Subcutaneous abdominal adipose tissue (tissue), 5 donors: ENCODE measurements around the gene SPP2.

Experiments
- H3K27ac ChIP-seq: one replicate; pipeline ENCODE4 v1.7.0; 2013; ENCODE audit warnings: low read depth, mild to moderate bottlenecking, inconsistent platforms, low read length, moderate library complexity
- H3K27me3 ChIP-seq, 5 donors: one replicate each; pipeline ENCODE4 v1.7.0; 2013; ENCODE audit warnings: low read length in 5 of 5, inconsistent platforms in 1 of 5; ENCODE audit not compliant: control insufficient read depth in 5 of 5, insufficient read depth in 4 of 5
- H3K36me3 ChIP-seq, 5 donors: one replicate each; pipeline ENCODE4 v1.7.0; 2013; ENCODE audit warnings: low read length in 5 of 5; ENCODE audit not compliant: control insufficient read depth in 5 of 5, insufficient read depth in 5 of 5
- H3K4me1 ChIP-seq, 5 donors: one replicate each; pipeline ENCODE4 v1.7.0; 2013; ENCODE audit warnings: low read length in 5 of 5, mild to moderate bottlenecking in 3 of 5, moderate library complexity in 1 of 5; ENCODE audit not compliant: control insufficient read depth in 5 of 5, insufficient read depth in 5 of 5
- H3K4me3 ChIP-seq, 5 donors: one replicate each; pipeline ENCODE4 v1.7.0; 2013; ENCODE audit warnings: low read length in 5 of 5, low read depth in 1 of 5
- H3K9ac ChIP-seq, 5 donors: one replicate each; pipeline ENCODE4 v1.7.0; 2013; ENCODE audit warnings: low read length in 5 of 5, mild to moderate bottlenecking in 4 of 5, moderate library complexity in 3 of 5
- H3K9me3 ChIP-seq, 5 donors: one replicate each; pipeline ENCODE4 v1.7.0; 2013; ENCODE audit warnings: low read length in 5 of 5; ENCODE audit not compliant: control insufficient read depth in 5 of 5
- donor health status: healthy.
- donor health status: healthy.
- donor health status: healthy.
- donor health status: healthy.
- donor health status: healthy.

The SPP2 gene, protein sequence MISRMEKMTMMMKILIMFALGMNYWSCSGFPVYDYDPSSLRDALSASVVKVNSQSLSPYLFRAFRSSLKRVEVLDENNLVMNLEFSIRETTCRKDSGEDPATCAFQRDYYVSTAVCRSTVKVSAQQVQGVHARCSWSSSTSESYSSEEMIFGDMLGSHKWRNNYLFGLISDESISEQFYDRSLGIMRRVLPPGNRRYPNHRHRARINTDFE

GRCh38 chr2:234050455-234051135 lies at the start of gene SPP2:
Gene SPP2 (plus strand): TSS chr2:234050702. CDS start chr2:234050787, 85 bp downstream.
- Histone ChIP-seq H3K27me3 (peaks cover 0 to 4% (median 3%) of the 10 kb centered on the region in 5 donors), H3K36me3 (no peaks in the 10 kb centered on the region), H3K9ac (no peak within 1 kb of the TSS), H3K4me1 (no peaks in the 10 kb centered on the region), H3K27ac (no peak within 1 kb of the TSS), H3K4me3 (no peak within 1 kb of the TSS), H3K9me3 (no peaks in the 10 kb centered on the region)

DNA sequence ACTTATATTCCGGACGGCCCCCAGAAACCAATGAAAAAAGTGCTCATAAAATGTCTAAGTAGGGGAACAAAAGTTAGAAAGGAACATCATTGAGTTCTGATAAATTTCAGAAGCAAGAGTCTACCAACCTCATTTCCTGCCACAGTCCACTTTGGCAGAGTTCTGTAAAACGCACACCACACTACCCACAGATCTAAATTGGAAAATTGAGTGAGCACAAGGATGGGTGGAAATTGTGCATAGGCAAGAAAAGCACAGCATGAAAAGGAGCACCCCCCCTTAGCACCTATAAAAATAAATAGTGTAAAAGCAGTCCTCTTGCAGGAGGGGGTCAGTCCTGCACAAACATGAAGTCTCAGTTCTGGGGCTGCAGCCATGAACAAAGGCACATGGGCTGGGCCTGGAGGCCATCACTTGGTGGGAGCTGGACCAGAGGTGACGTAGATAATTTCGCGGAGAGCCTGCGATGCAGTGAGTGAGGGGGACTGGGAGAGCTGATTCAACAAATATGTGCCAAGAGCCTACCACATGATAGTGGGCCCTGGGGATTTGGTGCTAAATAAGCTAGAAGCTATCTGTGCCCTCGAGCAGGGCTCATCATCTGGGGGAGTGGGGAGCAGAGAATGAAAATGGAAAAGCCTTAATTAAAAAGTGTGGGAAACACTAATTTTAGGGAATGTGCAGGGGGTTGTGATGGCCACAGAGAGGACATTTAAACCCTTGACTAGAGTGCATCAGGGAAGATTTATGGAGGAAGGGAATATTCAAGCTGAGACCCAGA lies 48.9 kb upstream of the SPP2 start:
- H3K4me1 ChIP-seq = peaks cover 0 to 6% (median under 1%) of the 10 kb centered on the region in 5 donors
- peaks cover 0 to 20% (median 15%) of the 10 kb centered on the region in 5 donors for H3K27me3 ChIP-seq
- no peak overlapping the region for H3K4me3 ChIP-seq
- H3K9ac ChIP-seq = no peak overlapping the region
- no peak overlapping the region for H3K27ac ChIP-seq
- H3K9me3 ChIP-seq = no peaks in the 10 kb centered on the region
- H3K36me3 ChIP-seq = no peaks in the 10 kb centered on the region

DNA sequence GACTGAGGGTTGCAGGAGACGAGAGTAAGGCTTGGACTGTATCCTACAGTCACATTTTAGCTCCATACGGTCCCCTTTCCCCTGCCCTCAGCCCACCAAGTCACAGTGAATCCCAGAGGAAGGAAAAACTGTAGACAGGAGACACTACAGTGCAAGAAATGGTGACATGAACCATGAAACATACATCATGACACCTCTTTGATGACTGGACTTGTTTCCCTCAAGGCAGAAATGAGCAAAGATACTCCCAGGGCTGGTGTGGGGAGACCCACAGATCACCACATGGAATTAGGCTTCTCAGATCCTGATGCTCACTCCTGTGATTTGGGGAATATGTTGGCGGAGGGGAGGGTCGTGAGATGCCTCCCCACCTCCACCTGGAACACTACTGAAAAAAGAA lies 48.2 kb upstream of the SPP2 start:
- no peak overlapping the region for H3K27ac ChIP-seq
- no peak overlapping the region for H3K4me3 ChIP-seq
- peaks cover 0 to 20% (median 15%) of the 10 kb centered on the region in 5 donors for H3K27me3 ChIP-seq
- H3K36me3 ChIP-seq = no peaks in the 10 kb centered on the region
- peaks cover 0 to 6% (median 0%) of the 10 kb centered on the region in 5 donors for H3K4me1 ChIP-seq
- H3K9me3 ChIP-seq = no peaks in the 10 kb centered on the region
- no peak overlapping the region for H3K9ac ChIP-seq

DNA sequence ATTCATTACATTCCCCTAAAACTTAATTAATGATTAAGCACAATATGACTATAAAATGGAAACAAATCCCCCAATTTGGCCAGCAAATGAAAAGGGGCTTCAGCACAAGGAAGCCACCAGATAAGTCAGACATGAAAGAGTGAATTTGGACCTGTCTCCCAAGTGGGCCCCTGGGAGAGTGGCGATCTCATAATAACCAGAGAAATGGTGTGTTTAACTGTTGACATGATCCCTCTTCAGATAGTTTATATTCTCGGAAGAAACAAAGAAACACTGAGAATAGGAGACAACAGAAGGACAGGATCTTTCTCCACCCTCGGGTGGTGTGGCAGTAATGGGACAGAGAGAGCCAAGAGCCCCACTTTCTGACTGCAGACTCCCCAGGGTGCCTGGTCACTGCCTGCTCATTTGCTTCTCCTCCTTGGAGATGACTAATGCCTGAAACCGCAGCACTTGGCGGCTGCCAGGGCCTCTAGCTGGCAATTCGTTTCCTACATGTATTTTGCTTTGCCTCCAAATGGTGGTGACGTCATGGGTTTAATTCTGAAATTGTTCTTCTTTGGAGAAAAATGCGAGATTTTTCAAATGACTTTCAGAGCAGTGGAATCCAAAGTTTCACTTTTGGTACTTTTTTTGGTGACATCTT lies 46.4 kb upstream of the SPP2 start:
- Histone ChIP-seq H3K4me3 (no peak overlapping the region), H3K27ac (no peak overlapping the region), H3K4me1 (peaks cover 0 to 6% (median 0%) of the 10 kb centered on the region in 5 donors), H3K9me3 (no peaks in the 10 kb centered on the region), H3K9ac (no peak overlapping the region), H3K27me3 (peaks cover 0 to 17% (median 13%) of the 10 kb centered on the region in 5 donors), H3K36me3 (no peaks in the 10 kb centered on the region)

- Histone ChIP-seq H3K4me3 (no peak overlapping the region), H3K9ac (no peak overlapping the region), H3K9me3 (no peaks in the 10 kb centered on the region), H3K27ac (no peak overlapping the region), H3K4me1 (peaks cover 0 to 6% (median 0%) of the 10 kb centered on the region in 5 donors), H3K36me3 (no peaks in the 10 kb centered on the region), H3K27me3 (peaks cover 0 to 13% (median 8%) of the 10 kb centered on the region in 5 donors)
These were observed 45.4 kb upstream of the SPP2 start for GRCh38 chr2:234005126-234005525.

GRCh38 chr2:234006501-234006900 lies 44.0 kb upstream of the SPP2 start:
- Histone ChIP-seq H3K27me3 (peaks cover 0 to 11% (median 8%) of the 10 kb centered on the region in 5 donors), H3K4me1 (peaks cover 0 to 6% (median 0%) of the 10 kb centered on the region in 5 donors), H3K9me3 (peaks cover 0 to 2% (median 0%) of the 10 kb centered on the region in 5 donors), H3K4me3 (no peak overlapping the region), H3K36me3 (no peaks in the 10 kb centered on the region), H3K27ac (no peak overlapping the region), H3K9ac (no peak overlapping the region)

- Histone ChIP-seq H3K9ac (no peak overlapping the region), H3K36me3 (no peaks in the 10 kb centered on the region), H3K4me1 (no peaks in the 10 kb centered on the region), H3K9me3 (peaks cover 0 to 2% (median 0%) of the 10 kb centered on the region in 5 donors), H3K27me3 (peaks cover 0 to 2% (median 0%) of the 10 kb centered on the region in 5 donors), H3K4me3 (no peak overlapping the region), H3K27ac (no peak overlapping the region)
These were observed 36.1 kb upstream of the SPP2 start for GRCh38 chr2:234014427-234014826.

- H3K9ac ChIP-seq = no peak overlapping the region
- H3K27ac ChIP-seq = no peak overlapping the region
- H3K4me3 ChIP-seq = no peak overlapping the region
- H3K9me3 ChIP-seq = no peaks in the 10 kb centered on the region
- no peaks in the 10 kb centered on the region for H3K4me1 ChIP-seq
- peaks cover 0 to 2% (median 0%) of the 10 kb centered on the region in 5 donors for H3K27me3 ChIP-seq
- no peaks in the 10 kb centered on the region for H3K36me3 ChIP-seq
These were observed 34.6 kb upstream of the SPP2 start for GRCh38 chr2:234015861-234016260.

GRCh38 chr2:234019896-234020295 lies 30.6 kb upstream of the SPP2 start:
- Histone ChIP-seq H3K27me3 (peaks cover 0 to 2% (median 0%) of the 10 kb centered on the region in 5 donors), H3K9ac (no peak overlapping the region), H3K9me3 (peaks cover 0 to 8% (median 5%) of the 10 kb centered on the region in 5 donors), H3K4me3 (no peak overlapping the region), H3K36me3 (no peaks in the 10 kb centered on the region), H3K27ac (no peak overlapping the region), H3K4me1 (no peaks in the 10 kb centered on the region)
